PC-3 (cell line): ENCODE results near the gene ATP13A4. TPM values are rescaled to one million over a fixed set of nuclear protein-coding genes. Genes with fewer than 3 reads are reported as not detected.

ENCODE experiments used
- ATAC-seq: fragments of 200-7000 bp; cut with Tn5 transposase; 2 replicates; pipeline ENCODE4 v1.9.1; 2020; ENCODE audit warnings: mild to moderate bottlenecking, moderate library complexity
- BruUV-seq: library from RNA; stranded (reverse); fragments of 400-500 nt; replicated peaks from 2 replicates; lab custom pipeline; 2021; lab: Mats Ljungman, UMichigan
- CTCF ChIA-PET: fragments of 300-600 bp; sonication (Branson Sonifier 250); formaldehyde crosslinking; loops from one replicate; lab custom pipeline; 2022; ENCODE audit warnings: antibody characterized with exemption; lab: Charles Lee
- POLR2A ChIA-PET: fragments of 300-600 bp; sonication (Branson Sonifier 250); formaldehyde crosslinking; loops from one replicate; lab custom pipeline; 2022; ENCODE audit warnings: antibody characterized with exemption; ENCODE audit not compliant: unreplicated experiment; lab: Charles Lee
- DNase-seq: peaks from one replicate; pipeline ENCODE4 v3.0.0-alpha.2; 2015
- H2AFZ ChIP-seq: fragments of 300-600 bp; sonication (generic); 2 replicates; pipeline ENCODE4 v1.6.0; 2016; ENCODE audit warnings: antibody characterized with exemption, low read length
- H3F3A ChIP-seq: fragments of 300-600 bp; sonication (generic); one replicate; pipeline ENCODE4 v1.6.0; 2017; ENCODE audit warnings: antibody characterized with exemption, low read length, control low read depth, mild to moderate bottlenecking; ENCODE audit not compliant: unreplicated experiment
- H3K27ac ChIP-seq: fragments of 300-600 bp; sonication (generic); 2 replicates; pipeline ENCODE4 v1.5.1; 2016; ENCODE audit warnings: mild to moderate bottlenecking, low read length
- H3K27me3 ChIP-seq: fragments of 300-600 bp; sonication (generic); 2 replicates; pipeline ENCODE4 v1.6.1; 2016; ENCODE audit warnings: low read length, mixed read lengths
- H3K36me3 ChIP-seq: fragments of 300-600 bp; sonication (generic); 2 replicates; pipeline ENCODE4 v1.6.1; 2016; ENCODE audit warnings: low read depth, mixed run types, low read length, mixed read lengths
- H3K4me1 ChIP-seq: fragments of 300-600 bp; sonication (generic); 2 replicates; pipeline ENCODE4 v1.5.1; 2016; ENCODE audit warnings: low read length; ENCODE audit not compliant: insufficient read depth
- H3K4me2 ChIP-seq: fragments of 300-600 bp; sonication (generic); 2 replicates; pipeline ENCODE4 v1.6.0; 2016; ENCODE audit warnings: low read length
- H3K4me3 ChIP-seq: fragments of 300-600 bp; sonication (generic); 2 replicates; pipeline ENCODE4 v1.5.1; 2016; ENCODE audit warnings: mild to moderate bottlenecking, low read length, mixed read lengths
- H3K79me2 ChIP-seq: fragments of 300-600 bp; sonication (generic); 2 replicates; pipeline ENCODE4 v1.6.1; 2017; ENCODE audit warnings: low read length, mixed read lengths
- H3K9ac ChIP-seq: fragments of 300-600 bp; sonication (generic); 2 replicates; pipeline ENCODE4 v1.6.0; 2016; ENCODE audit warnings: mild to moderate bottlenecking, low read length
- H3K9me2 ChIP-seq: fragments of 300-600 bp; sonication (generic); replicated peaks from 2 replicates; pipeline ENCODE4 v1.6.1; 2016; ENCODE audit warnings: mixed run types, low read length, mixed read lengths
- H3K9me3 ChIP-seq: fragments of 300-600 bp; sonication (generic); 2 replicates; pipeline ENCODE4 v1.6.1; 2016; ENCODE audit warnings: low read length, mixed read lengths
- H4K20me1 ChIP-seq: fragments of 300-600 bp; sonication (generic); 2 replicates; pipeline ENCODE4 v1.6.1; 2016; ENCODE audit warnings: low read length, mixed read lengths
- CTCF ChIP-seq: fragments of 300-600 bp; sonication (generic); conservative IDR thresholded peaks from 2 replicates; pipeline ENCODE4 v1.5.1; 2017; ENCODE audit warnings: antibody characterized with exemption, low read depth, mild to moderate bottlenecking, low read length
- EZH2 ChIP-seq: fragments of 300-600 bp; sonication (generic); IDR thresholded peaks from one replicate; pipeline ENCODE4 v1.6.1; 2017; ENCODE audit warnings: antibody characterized with exemption, mild to moderate bottlenecking, low read length; ENCODE audit not compliant: unreplicated experiment
- EZH2phosphoT487 ChIP-seq: fragments of 300-600 bp; sonication (generic); IDR thresholded peaks from 2 replicates; pipeline ENCODE4 v1.6.1; 2018; ENCODE audit warnings: mild to moderate bottlenecking, antibody characterized with exemption, low read length, borderline replicate concordance
- intact Hi-C: fragments of 100-400 bp; cut with micrococcal nuclease; formaldehyde crosslinking; loops from 2 replicates; pipeline ENCODE4 v1.9.0; 2023
- total RNA-seq: library from RNA; depleted of rRNA; stranded (reverse); fragments of >200 nt; gene quantifications from 2 replicates; pipeline ENCODE4 v1.2.3, GENCODE V29; 2014

ATP13A4 gene
- total RNA-seq, 1 experiment from 2014 or later, result not detected

- TF ChIP-seq CTCF (no peak), EZH2phosphoT487 (no peak), EZH2 (no peak)
- Histone ChIP-seq H3K36me3 (no peaks in the 10 kb centered on the region), H3K9me3 (no peaks in the 10 kb centered on the region), H3K4me2 (no peak overlapping the region), H3K27ac (no peak overlapping the region), H3K79me2 (no peaks in the 10 kb centered on the region), H4K20me1 (no peaks in the 10 kb centered on the region), H3K9ac (no peak overlapping the region), H3K4me3 (no peak overlapping the region), H3F3A (no peaks in the 10 kb centered on the region), H2AFZ (no peak overlapping the region), H3K9me2 (no peaks in the 10 kb centered on the region), H3K4me1 (no peaks in the 10 kb centered on the region), H3K27me3 (peaks cover 57% of the 10 kb centered on the region)
- intact Hi-C loops, result no loop called here
- ChIA-PET CTCF (no interaction called here), POLR2A (no interaction called here)
- ATAC-seq (no peak), DNase-seq (no peak)
- BruUV-seq, result no TSS peak
Measured at GRCh38 chr3:193400304-193400703, 154.4 kb downstream of the ATP13A4 start.

- Histone ChIP-seq H3K9me3 (no peaks in the 10 kb centered on the region), H2AFZ (no peak overlapping the region), H3K79me2 (no peaks in the 10 kb centered on the region), H3K36me3 (no peaks in the 10 kb centered on the region), H4K20me1 (no peaks in the 10 kb centered on the region), H3K27me3 (peaks cover 33% of the 10 kb centered on the region), H3K4me1 (no peaks in the 10 kb centered on the region), H3K27ac (no peak overlapping the region), H3K9me2 (no peaks in the 10 kb centered on the region), H3F3A (no peaks in the 10 kb centered on the region), H3K4me2 (no peak overlapping the region), H3K4me3 (no peak overlapping the region), H3K9ac (no peak overlapping the region)
- TF ChIP-seq EZH2 (no peak), EZH2phosphoT487 (no peak), CTCF (no peak)
- POLR2A ChIA-PET, result no interaction called here
- intact Hi-C loops, result no loop called here
- no TSS peak for BruUV-seq
- CTCF ChIA-PET, result no interaction called here
- DNase-seq, result no peak
- ATAC-seq, result no peak
Measured at GRCh38 chr3:193396451-193397244, 158.0 kb downstream of the ATP13A4 start.

DNA sequence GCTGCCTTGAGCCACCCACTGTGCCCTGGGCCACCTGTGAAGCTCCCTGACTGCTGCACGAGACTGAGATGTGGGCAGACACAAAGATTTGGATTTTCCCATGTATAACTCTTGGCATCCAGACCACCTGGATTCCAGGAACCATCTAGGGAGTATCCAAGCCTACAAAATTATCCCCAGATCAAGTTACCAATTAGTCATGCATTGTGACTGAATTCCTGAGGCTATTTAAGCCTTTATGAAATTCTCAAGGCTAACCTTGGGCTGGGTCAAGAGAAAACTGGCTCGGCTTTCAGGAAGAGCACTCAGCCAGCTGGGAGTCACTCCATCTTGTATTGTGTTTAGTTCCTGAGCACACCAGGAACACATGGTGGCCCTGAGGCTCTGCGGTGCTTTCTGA lies 162.8 kb downstream of the ATP13A4 start:
- no peak overlapping the region for H3K27ac ChIP-seq
- no peak overlapping the region for H2AFZ ChIP-seq
- CTCF ChIA-PET, result no interaction called here
- H3K4me1 ChIP-seq, result no peaks in the 10 kb centered on the region
- peaks cover 32% of the 10 kb centered on the region for H3K27me3 ChIP-seq
- H3K4me2 ChIP-seq, result no peak overlapping the region
- H3K9ac ChIP-seq, result no peak overlapping the region
- ATAC-seq (no peak), DNase-seq (peak; percentile 58)
- POLR2A ChIA-PET, result interaction anchor here (0.5 kb wide), 1 partner anchor 36 kb away, joined by 5 read pairs; no protein-coding TSS in a partner anchor
- H4K20me1 ChIP-seq, result no peaks in the 10 kb centered on the region
- BruUV-seq, result no TSS peak
- no peaks in the 10 kb centered on the region for H3K9me3 ChIP-seq
- no peaks in the 10 kb centered on the region for H3K79me2 ChIP-seq
- TF ChIP-seq EZH2, result no peak
- TF ChIP-seq CTCF, result no peak
- no peak for TF ChIP-seq EZH2phosphoT487
- H3K4me3 ChIP-seq, result no peak overlapping the region
- H3K9me2 ChIP-seq, result no peaks in the 10 kb centered on the region
- intact Hi-C loops, result no loop called here
- H3F3A ChIP-seq, result no peaks in the 10 kb centered on the region
- H3K36me3 ChIP-seq, result no peaks in the 10 kb centered on the region
